Endodermal cell (in vitro differentiated cells): ENCODE results near the gene PAGE4. TPM values are rescaled to one million over a fixed set of nuclear protein-coding genes. Genes with fewer than 3 reads are reported as not detected.

Experiments
- DNase-seq: peaks from one replicate; pipeline ENCODE4 v3.0.0-alpha.2; 2017
- H3K27ac ChIP-seq: 2 replicates; pipeline ENCODE4 v1.5.1; 2013; ENCODE audit warnings: mild to moderate bottlenecking, low read depth, low read length, moderate library complexity
- H3K27me3 ChIP-seq: 2 replicates; pipeline ENCODE4 v1.6.1; 2013; ENCODE audit warnings: mild to moderate bottlenecking, low read length, moderate library complexity; ENCODE audit not compliant: insufficient read depth, control insufficient read depth, poor library complexity, severe bottlenecking
- H3K36me3 ChIP-seq: 2 replicates; pipeline ENCODE4 v1.7.0; 2013; ENCODE audit warnings: mild to moderate bottlenecking, low read length, moderate library complexity; ENCODE audit not compliant: control insufficient read depth, insufficient read depth
- H3K4me1 ChIP-seq: one replicate; pipeline ENCODE4 v1.7.0; 2013; ENCODE audit warnings: low read length; ENCODE audit not compliant: control insufficient read depth, insufficient read depth
- H3K4me3 ChIP-seq: 2 replicates; pipeline ENCODE4 v1.5.1; 2013; ENCODE audit warnings: mild to moderate bottlenecking, low read length, moderate library complexity
- H3K9ac ChIP-seq: 2 replicates; pipeline ENCODE4 v1.6.1; 2013; ENCODE audit warnings: mild to moderate bottlenecking, low read length, moderate library complexity; ENCODE audit not compliant: poor library complexity, severe bottlenecking; ENCODE audit errors: extremely low read depth
- H3K9me3 ChIP-seq: 2 replicates; pipeline ENCODE4 v1.6.1; 2013; ENCODE audit warnings: mild to moderate bottlenecking, low read length, moderate library complexity; ENCODE audit not compliant: control insufficient read depth
- H3K27ac Mint-ChIP-seq: 2 replicates; pipeline ENCODE4 v1.8.0; 2020; ENCODE audit warnings: mixed read lengths
- H3K27me3 Mint-ChIP-seq: 2 replicates; pipeline ENCODE4 v1.8.0; 2021; ENCODE audit warnings: mild to moderate bottlenecking, mixed read lengths; ENCODE audit not compliant: insufficient read depth
- H3K36me3 Mint-ChIP-seq: 2 replicates; pipeline ENCODE4 v1.8.0; 2020; ENCODE audit warnings: low read depth, mixed read lengths
- H3K4me1 Mint-ChIP-seq: 2 replicates; pipeline ENCODE4 v1.8.0; 2020; ENCODE audit warnings: mixed read lengths
- H3K4me3 Mint-ChIP-seq: 2 replicates; pipeline ENCODE4 v1.8.0; 2020; ENCODE audit warnings: mild to moderate bottlenecking, moderate library complexity, mixed read lengths
- H3K9me3 Mint-ChIP-seq: 2 replicates; pipeline ENCODE4 v1.8.0; 2020; ENCODE audit warnings: mild to moderate bottlenecking, mixed read lengths
- WGBS, 2 experiments: methylation state at CpG; one replicate each; pipeline versions ENCODE4 v1.1.5 to v1.1.7; 2013; ENCODE audit warnings: missing lambda C conversion rate in 2 of 2, mixed read lengths in 1 of 2; ENCODE audit not compliant: insufficient coverage in 1 of 2, insufficient read length in 1 of 2; 5-methylcytosine and 5-hydroxymethylcytosine counted together
- total RNA-seq, 2 donors: library from RNA; stranded (reverse); fragmentation: NEBNext Ultra II Directional in 1 of 2; extraction: Animal tissue kit (Norgen Biotek cat#: 25700) in 1 of 2; gene quantifications; 2 replicates in 1 of 2; 3 replicates in 1 of 2; pipeline ENCODE4 v1.2.1, GENCODE V29; 2021
- TF ChIP-seq, protein P1 (sequence below): fragments of 200-600 bp; sonication (generic); conservative IDR thresholded peaks from 2 replicates; pipeline ENCODE4 v1.5.0; 2021; ENCODE audit warnings: antibody characterized with exemption, mild to moderate bottlenecking

The PAGE4 gene
- total RNA-seq, 2 donors from 2014 or later, result not detected

DNA sequence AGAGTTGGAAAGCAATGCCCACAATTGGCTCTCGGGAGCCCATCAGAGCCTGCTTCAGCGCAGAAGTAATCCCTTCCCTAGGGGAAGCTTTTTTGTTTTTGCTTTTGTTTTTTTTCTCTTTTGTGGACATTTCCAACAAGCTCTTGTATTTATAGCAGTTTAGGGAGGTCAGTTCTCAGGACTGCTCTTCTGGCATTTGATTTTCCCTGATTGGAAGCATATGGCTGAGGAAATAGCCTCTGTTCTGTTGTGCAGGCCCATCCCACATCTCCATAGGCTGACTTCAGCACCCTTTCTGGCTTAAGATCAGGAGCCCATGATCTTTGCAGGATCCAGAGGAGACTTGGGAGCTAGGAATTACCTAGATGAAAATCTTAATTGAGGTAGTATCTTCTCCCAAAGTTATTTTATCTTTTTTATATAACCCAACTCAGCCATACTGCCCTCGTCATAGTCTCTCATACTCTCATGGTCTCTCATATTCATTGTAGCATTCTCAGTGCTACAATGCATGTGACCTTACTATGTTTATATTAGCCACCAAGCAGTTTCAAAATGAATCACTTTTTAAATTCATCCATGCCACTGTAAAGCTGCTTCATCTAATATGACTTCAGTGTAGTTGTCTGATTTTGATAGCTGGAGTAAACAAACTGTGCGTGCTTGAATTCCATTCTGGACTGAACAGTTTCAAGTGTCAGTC, 16.7 kb downstream of the PAGE4 start:
- no peaks in the 10 kb centered on the region for H3K36me3 ChIP-seq
- DNase-seq, result no peak
- peaks cover 60% of the 10 kb centered on the region for H3K9me3 Mint-ChIP-seq

DNA sequence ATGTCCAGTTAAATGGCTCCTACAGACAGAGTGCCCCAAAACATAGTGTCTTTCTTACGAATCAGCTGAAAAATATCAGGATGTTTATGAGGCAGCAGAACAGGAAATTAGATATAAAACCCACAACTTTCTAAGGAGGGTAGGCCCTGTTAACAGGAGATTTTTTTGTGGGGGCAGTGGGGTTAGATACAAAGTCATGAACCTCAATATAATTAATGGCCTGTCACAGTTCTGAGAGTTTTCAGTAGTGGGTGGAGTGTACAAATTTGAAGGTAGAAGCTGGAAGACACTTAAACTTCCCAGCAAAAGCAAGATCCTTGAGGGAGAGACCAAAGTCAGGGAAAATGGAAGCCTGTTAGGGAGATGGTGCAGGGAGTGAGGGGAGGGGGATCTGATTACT, 17.4 kb downstream of the PAGE4 start:
- H3K4me3 Mint-ChIP-seq, result no peak overlapping the region
- peaks cover 58% of the 10 kb centered on the region for H3K9me3 Mint-ChIP-seq
- H3K9me3 ChIP-seq, result no peaks in the 10 kb centered on the region
- no peaks in the 10 kb centered on the region for H3K36me3 Mint-ChIP-seq
- no peaks in the 10 kb centered on the region for H3K4me1 ChIP-seq
- no peaks in the 10 kb centered on the region for H3K36me3 ChIP-seq
- H3K9ac ChIP-seq, result no peak overlapping the region
- TF ChIP-seq, protein P1, sequence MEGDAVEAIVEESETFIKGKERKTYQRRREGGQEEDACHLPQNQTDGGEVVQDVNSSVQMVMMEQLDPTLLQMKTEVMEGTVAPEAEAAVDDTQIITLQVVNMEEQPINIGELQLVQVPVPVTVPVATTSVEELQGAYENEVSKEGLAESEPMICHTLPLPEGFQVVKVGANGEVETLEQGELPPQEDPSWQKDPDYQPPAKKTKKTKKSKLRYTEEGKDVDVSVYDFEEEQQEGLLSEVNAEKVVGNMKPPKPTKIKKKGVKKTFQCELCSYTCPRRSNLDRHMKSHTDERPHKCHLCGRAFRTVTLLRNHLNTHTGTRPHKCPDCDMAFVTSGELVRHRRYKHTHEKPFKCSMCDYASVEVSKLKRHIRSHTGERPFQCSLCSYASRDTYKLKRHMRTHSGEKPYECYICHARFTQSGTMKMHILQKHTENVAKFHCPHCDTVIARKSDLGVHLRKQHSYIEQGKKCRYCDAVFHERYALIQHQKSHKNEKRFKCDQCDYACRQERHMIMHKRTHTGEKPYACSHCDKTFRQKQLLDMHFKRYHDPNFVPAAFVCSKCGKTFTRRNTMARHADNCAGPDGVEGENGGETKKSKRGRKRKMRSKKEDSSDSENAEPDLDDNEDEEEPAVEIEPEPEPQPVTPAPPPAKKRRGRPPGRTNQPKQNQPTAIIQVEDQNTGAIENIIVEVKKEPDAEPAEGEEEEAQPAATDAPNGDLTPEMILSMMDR, result no peak
- H3K27ac ChIP-seq, result no peak overlapping the region
- H3K27ac Mint-ChIP-seq, result no peak overlapping the region
- DNase-seq, result no peak
- no peaks in the 10 kb centered on the region for H3K27me3 ChIP-seq
- H3K4me1 Mint-ChIP-seq, result no peaks in the 10 kb centered on the region
- 100% methylated on average over 1 of the region's 1 CpG; no CpG with 5 or more reads in 1 of the 2 experiments for WGBS, 2 experiments
- H3K4me3 ChIP-seq, result no peak overlapping the region
- H3K27me3 Mint-ChIP-seq, result no peaks in the 10 kb centered on the region

More for the DNA sequence above, 16.7 kb downstream of the PAGE4 start:
- no peaks in the 10 kb centered on the region for H3K4me1 Mint-ChIP-seq
- no peak overlapping the region for H3K27ac Mint-ChIP-seq
- H3K27me3 ChIP-seq, result no peaks in the 10 kb centered on the region
- H3K36me3 Mint-ChIP-seq, result no peaks in the 10 kb centered on the region
- no peak overlapping the region for H3K4me3 Mint-ChIP-seq
- H3K9ac ChIP-seq, result no peak overlapping the region
- 100% methylated on average over 1 to 2 of the region's 4 CpGs for WGBS, 2 experiments
- no peaks in the 10 kb centered on the region for H3K27me3 Mint-ChIP-seq
- TF ChIP-seq, protein P1, result no peak
- no peaks in the 10 kb centered on the region for H3K9me3 ChIP-seq
- no peak overlapping the region for H3K27ac ChIP-seq
- H3K4me3 ChIP-seq, result no peak overlapping the region
- H3K4me1 ChIP-seq, result no peaks in the 10 kb centered on the region

DNA sequence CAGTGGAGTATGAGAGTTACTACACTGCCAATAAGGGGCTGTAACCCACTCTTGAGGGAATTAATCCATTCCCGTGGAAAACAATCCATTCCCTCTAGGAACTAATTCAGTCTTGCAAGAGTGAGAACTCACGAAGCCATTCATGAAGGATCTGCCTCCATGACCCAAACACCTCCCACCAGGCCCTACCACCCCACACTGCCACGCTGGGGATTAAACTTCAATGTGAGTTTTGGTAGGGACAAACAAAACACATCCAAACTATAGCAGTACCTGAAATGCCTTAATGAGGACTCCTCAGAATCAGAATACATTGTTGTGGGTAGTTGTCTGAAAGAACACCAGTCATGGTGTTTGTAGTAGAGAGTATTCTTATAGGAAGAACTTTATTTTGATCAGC, 19.2 kb downstream of the PAGE4 start:
- Histone ChIP-seq H3K9ac (no peak overlapping the region), H3K36me3 (no peaks in the 10 kb centered on the region), H3K9me3 (no peaks in the 10 kb centered on the region), H3K27me3 (no peaks in the 10 kb centered on the region), H3K4me3 (no peak overlapping the region), H3K4me1 (no peaks in the 10 kb centered on the region), H3K27ac (no peak overlapping the region)
- Mint-ChIP-seq H3K4me1 (no peaks in the 10 kb centered on the region), H3K4me3 (no peak overlapping the region), H3K27me3 (no peaks in the 10 kb centered on the region), H3K27ac (no peak overlapping the region), H3K36me3 (no peaks in the 10 kb centered on the region), H3K9me3 (peaks cover 67% of the 10 kb centered on the region)
- TF ChIP-seq, protein P1, result no peak
- no peak for DNase-seq
- 96% methylated on average over 3 of the region's 3 CpGs; no CpG with 5 or more reads in 1 of the 2 experiments for WGBS, 2 experiments
